ENCODE results near the gene CLASP1.
"Not testable (repeated sequence)": the region's sequence is repeated elsewhere in the genome, so short reads cannot be mapped to it uniquely, and the experiment has no call there.

Gene CLASP1

DNA sequence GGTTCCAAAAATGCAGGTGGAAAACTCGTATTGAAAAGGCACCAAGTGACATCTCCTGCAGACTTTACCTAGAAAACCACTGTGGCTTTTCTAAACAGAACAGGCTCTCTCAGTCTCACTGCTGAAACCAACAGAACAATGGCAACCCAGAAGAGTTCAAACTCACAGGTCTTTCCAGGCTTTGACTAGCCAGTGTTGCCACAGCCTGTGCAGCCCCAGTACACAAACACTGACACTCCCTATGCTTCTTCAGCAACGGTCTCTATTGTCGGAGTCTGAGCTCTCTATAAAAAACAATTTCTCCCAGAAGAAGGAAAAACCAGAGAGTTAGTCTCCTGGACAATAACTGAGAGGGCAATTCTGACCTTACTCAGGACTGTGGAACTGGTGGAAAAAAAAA lies 206.4 kb downstream of the CLASP1 start:
- TF ChIP-seq, protein P1, sequence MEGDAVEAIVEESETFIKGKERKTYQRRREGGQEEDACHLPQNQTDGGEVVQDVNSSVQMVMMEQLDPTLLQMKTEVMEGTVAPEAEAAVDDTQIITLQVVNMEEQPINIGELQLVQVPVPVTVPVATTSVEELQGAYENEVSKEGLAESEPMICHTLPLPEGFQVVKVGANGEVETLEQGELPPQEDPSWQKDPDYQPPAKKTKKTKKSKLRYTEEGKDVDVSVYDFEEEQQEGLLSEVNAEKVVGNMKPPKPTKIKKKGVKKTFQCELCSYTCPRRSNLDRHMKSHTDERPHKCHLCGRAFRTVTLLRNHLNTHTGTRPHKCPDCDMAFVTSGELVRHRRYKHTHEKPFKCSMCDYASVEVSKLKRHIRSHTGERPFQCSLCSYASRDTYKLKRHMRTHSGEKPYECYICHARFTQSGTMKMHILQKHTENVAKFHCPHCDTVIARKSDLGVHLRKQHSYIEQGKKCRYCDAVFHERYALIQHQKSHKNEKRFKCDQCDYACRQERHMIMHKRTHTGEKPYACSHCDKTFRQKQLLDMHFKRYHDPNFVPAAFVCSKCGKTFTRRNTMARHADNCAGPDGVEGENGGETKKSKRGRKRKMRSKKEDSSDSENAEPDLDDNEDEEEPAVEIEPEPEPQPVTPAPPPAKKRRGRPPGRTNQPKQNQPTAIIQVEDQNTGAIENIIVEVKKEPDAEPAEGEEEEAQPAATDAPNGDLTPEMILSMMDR (IDR thresholded peaks at IDR 0.05; ENCODE audit: insufficient read depth, low read depth, low read length, missing control alignments): no peak
- H3K4me3 ChIP-seq (ENCODE audit: low read length): no peak overlapping the region
- DNase-seq (ENCODE audit: low read depth): no peak

DNA sequence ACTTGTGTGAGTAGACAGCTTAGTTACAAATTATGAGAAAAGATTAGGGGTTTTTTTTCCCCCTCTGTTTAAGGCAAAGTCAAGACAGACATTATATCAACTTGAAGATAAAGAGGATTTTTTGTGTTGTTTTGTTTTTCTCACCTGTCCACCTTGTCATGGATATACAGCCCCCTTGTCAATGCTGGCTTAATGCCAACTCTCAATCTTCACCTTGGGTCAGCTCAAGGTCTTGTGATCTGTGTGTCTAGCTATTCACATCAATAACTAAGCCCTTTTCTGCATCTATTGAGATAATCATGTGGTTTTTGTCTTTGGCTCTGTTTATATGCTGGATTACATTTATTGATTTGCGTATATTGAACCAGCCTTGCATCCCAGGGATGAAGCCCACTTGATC lies 211.0 kb downstream of the CLASP1 start:
- DNase-seq (ENCODE audit: low read depth); H3K4me3 ChIP-seq (ENCODE audit: low read length): not testable (repeated sequence)

- H3K4me3 ChIP-seq (ENCODE audit: low read length): no peak overlapping the region
- TF ChIP-seq, protein P1 (IDR thresholded peaks at IDR 0.05; ENCODE audit: insufficient read depth, low read depth, low read length, missing control alignments): no peak
- no peak for DNase-seq (ENCODE audit: low read depth)
These were observed 212.3 kb downstream of the CLASP1 start for GRCh38 chr2:121436918-121437317.

DNA sequence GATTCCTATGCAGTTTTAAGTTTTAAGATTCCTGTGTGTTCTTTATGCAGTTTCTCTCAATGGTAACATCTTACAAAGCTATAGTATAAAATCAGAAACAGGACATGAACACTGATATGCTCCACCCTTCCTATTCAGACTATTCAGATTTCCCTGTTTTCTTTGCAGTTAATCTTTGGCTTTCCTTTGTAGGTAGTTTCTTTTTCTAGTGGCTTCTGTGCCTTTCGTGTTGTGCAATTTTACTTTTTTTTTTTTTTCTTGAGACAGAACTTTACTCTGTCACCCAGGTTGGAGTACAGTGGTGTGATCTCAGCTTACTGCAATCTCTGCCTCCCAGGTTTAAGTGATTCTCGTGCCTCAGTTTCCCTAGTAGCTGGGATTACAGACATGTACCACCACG lies 213.5 kb downstream of the CLASP1 start:
- TF ChIP-seq, protein P1 (IDR thresholded peaks at IDR 0.05; ENCODE audit: insufficient read depth, low read depth, low read length, missing control alignments): no peak
- DNase-seq (ENCODE audit: low read depth): no peak
- H3K4me3 ChIP-seq (ENCODE audit: low read length): no peak overlapping the region

GRCh38 chr2:121431214-121431613 lies 218.0 kb downstream of the CLASP1 start:
- H3K4me3 ChIP-seq (ENCODE audit: low read length): no peak overlapping the region
- TF ChIP-seq, protein P1 (IDR thresholded peaks at IDR 0.05; ENCODE audit: insufficient read depth, low read depth, low read length, missing control alignments): no peak
- no peak for DNase-seq (ENCODE audit: low read depth)

GRCh38 chr2:121429927-121430520 lies 219.2 kb downstream of the CLASP1 start:
- TF ChIP-seq, protein P1 (IDR thresholded peaks at IDR 0.05; ENCODE audit: insufficient read depth, low read depth, low read length, missing control alignments): no peak
- no peak for DNase-seq (ENCODE audit: low read depth)
- H3K4me3 ChIP-seq (ENCODE audit: low read length): no peak overlapping the region

DNA sequence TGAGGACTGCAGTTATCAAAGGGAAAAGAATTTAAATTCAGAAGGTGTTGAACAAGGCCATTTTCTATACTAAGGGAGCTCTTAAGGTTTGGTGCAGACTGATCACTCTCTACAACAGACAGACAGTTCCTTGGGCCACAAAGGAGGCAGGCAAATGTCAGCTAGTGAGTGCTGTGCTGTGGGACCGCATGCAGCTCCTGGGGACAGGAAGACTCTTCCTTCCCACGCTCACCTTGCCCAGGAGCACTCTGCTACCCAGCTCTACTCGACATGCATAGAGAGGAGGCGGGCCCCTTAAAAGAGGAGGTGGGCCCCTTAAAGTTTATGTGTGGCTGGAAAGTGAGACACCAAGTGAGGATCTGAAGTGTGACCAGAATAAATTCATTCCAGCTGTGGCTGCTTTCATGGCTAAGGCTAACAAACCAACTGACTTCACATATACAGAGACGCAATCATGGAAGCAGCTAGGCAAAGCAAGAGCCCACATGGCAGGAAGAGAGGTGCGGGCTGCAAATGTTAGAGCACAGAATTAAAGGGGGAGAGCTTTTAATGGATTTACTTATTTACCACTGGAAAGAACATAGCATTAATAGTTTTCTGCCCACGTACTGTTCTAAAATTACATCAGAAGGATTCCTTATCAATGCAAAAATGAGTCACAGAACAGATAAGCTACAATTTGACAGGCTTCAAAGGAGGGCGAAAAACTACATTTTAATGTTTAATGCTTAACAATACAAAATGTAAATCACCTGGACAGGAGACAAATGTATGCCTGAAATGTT lies 220.0 kb downstream of the CLASP1 start:
- H3K4me3 ChIP-seq (ENCODE audit: low read length): no peak overlapping the region
- no peak for DNase-seq (ENCODE audit: low read depth)
- TF ChIP-seq, protein P1 (IDR thresholded peaks at IDR 0.05; ENCODE audit: insufficient read depth, low read depth, low read length, missing control alignments): no peak
